CD4-positive, alpha-beta memory T cell (primary cell): ENCODE measurements around the gene HHIP. TPM values are rescaled to one million over a fixed set of nuclear protein-coding genes. Genes with fewer than 3 reads are reported as not detected.

Experiments used
- CTCF ChIA-PET: fragments of 350-600 bp; sonication (Branson Sonifier 250); formaldehyde crosslinking; loops from one replicate; lab custom pipeline; 2021; ENCODE audit warnings: inconsistent platforms; ENCODE audit not compliant: partially characterized antibody; lab: Charles Lee
- POLR2A ChIA-PET: fragments of 350-600 bp; sonication (Branson Sonifier 250); formaldehyde crosslinking; loops from one replicate; lab custom pipeline; 2021; ENCODE audit not compliant: partially characterized antibody; lab: Charles Lee
- DNase-seq, 5 donors: peaks; one replicate each; pipeline versions ENCODE4 v3.0.0 to v3.0.0-alpha.2; 2020 to 2022; ENCODE audit warnings: mixed read lengths in 1 of 5
- H3K27ac ChIP-seq: one replicate; pipeline ENCODE4 v1.7.0; 2013; ENCODE audit warnings: low read depth, low read length
- H3K27me3 ChIP-seq: 2 replicates; pipeline ENCODE4 v1.7.0; 2013; ENCODE audit warnings: mild to moderate bottlenecking, low read length, moderate library complexity; ENCODE audit not compliant: insufficient read depth
- H3K36me3 ChIP-seq: 2 replicates; pipeline ENCODE4 v1.7.0; 2013; ENCODE audit warnings: mild to moderate bottlenecking, low read length, moderate library complexity; ENCODE audit not compliant: insufficient read depth
- H3K4me1 ChIP-seq: 2 replicates; pipeline ENCODE4 v1.7.0; 2013; ENCODE audit warnings: mild to moderate bottlenecking, low read length, moderate library complexity; ENCODE audit not compliant: insufficient read depth
- H3K4me3 ChIP-seq, 2 donors: one replicate each; pipeline ENCODE4 v1.7.0; 2013; ENCODE audit warnings: low read length in 2 of 2, mild to moderate bottlenecking in 1 of 2
- H3K9me3 ChIP-seq, 2 donors: one replicate each; pipeline ENCODE4 v1.7.0; 2013; ENCODE audit warnings: low read length in 2 of 2, control low read depth in 1 of 2; ENCODE audit not compliant: control insufficient read depth in 1 of 2
- H3K27ac Mint-ChIP-seq, 7 donors: one replicate each; pipeline ENCODE4 v1.8.0; 2020 to 2021; ENCODE audit warnings: mixed read lengths in 7 of 7, mild to moderate bottlenecking in 6 of 7, inconsistent platforms in 3 of 7, moderate library complexity in 3 of 7
- H3K27me3 Mint-ChIP-seq, 2 donors: one replicate each; pipeline ENCODE4 v1.8.0; 2020 to 2021; ENCODE audit warnings: mixed read lengths in 2 of 2
- H3K36me3 Mint-ChIP-seq, 2 donors: one replicate each; pipeline ENCODE4 v1.8.0; 2020 to 2021; ENCODE audit warnings: mixed read lengths in 2 of 2, inconsistent platforms in 1 of 2, mild to moderate bottlenecking in 1 of 2
- H3K4me1 Mint-ChIP-seq, 4 donors: one replicate each; pipeline ENCODE4 v1.8.0; 2020 to 2021; ENCODE audit warnings: mixed read lengths in 4 of 4, mild to moderate bottlenecking in 1 of 4
- H3K4me3 Mint-ChIP-seq, 8 donors: one replicate each; pipeline ENCODE4 v1.8.0; 2020 to 2021; ENCODE audit warnings: mixed read lengths in 8 of 8, mild to moderate bottlenecking in 7 of 8, moderate library complexity in 6 of 8, inconsistent platforms in 3 of 8
- H3K9me3 Mint-ChIP-seq, 8 donors: one replicate each; pipeline ENCODE4 v1.8.0; 2020 to 2021; ENCODE audit warnings: mixed read lengths in 8 of 8, mild to moderate bottlenecking in 5 of 8, inconsistent platforms in 3 of 8, moderate library complexity in 1 of 8
- intact Hi-C: fragments of 100-400 bp; cut with micrococcal nuclease; formaldehyde crosslinking; loops from one replicate; pipeline ENCODE4 v1.15.1; 2023
- polyA plus RNA-seq, 2 donors: library from polyadenylated mRNA; unstranded; fragments of 300-500 nt; fragmentation: Illumina TruSeq; gene quantifications; one replicate each; pipeline ENCODE4 v1.2.3, GENCODE V29; 2021
- total RNA-seq, 2 experiments: library from RNA; stranded (reverse); gene quantifications; one replicate each; pipeline ENCODE4 v1.2.3, GENCODE V29; 2021

HHIP gene
- total and polyA plus RNA-seq, 4 experiments from 2014 or later = not detected

DNA sequence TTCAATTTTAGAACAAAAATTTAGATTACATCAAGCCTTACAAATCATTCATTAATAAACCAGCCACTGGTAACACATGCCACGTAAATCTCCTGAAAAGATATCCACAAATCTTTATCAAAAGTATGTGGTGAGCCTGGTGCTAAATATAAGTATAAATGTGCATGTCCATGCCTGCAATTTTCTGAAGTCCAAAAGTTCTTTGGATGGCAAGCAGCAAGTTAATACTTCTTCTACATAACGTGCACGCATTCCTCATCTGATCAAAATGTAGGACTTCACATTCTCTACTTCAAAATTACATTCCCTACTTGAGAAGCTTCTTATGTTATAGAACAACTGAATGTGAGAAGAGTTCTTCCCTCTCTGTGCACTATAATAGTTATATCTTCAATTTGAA, 49.8 kb downstream of the HHIP start:
- Mint-ChIP-seq H3K36me3 (no peaks in the 10 kb centered on the region), H3K9me3 (peaks cover 0 to 3% (median 0%) of the 10 kb centered on the region in 8 donors), H3K27ac (no peak overlapping the region), H3K27me3 (no peaks in the 10 kb centered on the region), H3K4me1 (no peaks in the 10 kb centered on the region), H3K4me3 (no peak overlapping the region)
- no peak for DNase-seq
- CTCF ChIA-PET = no interaction called here
- H3K9me3 ChIP-seq = no peaks in the 10 kb centered on the region
- no peaks in the 10 kb centered on the region for H3K4me1 ChIP-seq
- H3K27ac ChIP-seq = no peak overlapping the region
- H3K27me3 ChIP-seq = no peaks in the 10 kb centered on the region
- H3K4me3 ChIP-seq = no peak overlapping the region
- intact Hi-C loops = no loop called here
- no peaks in the 10 kb centered on the region for H3K36me3 ChIP-seq
- POLR2A ChIA-PET = no interaction called here

DNA sequence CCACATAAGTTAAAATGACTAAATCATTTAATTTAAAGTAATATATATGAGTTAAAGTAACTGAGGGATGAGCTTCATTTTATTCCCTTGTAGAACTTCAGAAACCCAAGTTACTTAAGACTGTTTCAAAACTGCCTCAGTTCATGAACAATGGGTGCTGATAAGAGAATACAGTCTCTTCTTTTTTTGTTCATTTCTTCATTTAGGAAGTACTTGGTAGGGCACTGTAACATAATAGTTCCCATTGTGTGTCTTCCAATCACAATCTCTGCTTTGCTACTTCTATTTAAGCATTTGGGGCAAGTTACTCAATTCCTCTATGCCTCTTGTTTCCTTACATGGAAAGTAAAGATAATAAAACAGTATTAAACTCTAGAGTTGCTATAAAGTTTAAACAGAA, 50.4 kb downstream of the HHIP start:
- Histone ChIP-seq H3K27ac (no peak overlapping the region), H3K36me3 (no peaks in the 10 kb centered on the region), H3K4me1 (no peaks in the 10 kb centered on the region), H3K4me3 (no peak overlapping the region), H3K27me3 (no peaks in the 10 kb centered on the region), H3K9me3 (no peaks in the 10 kb centered on the region)
- no peak overlapping the region for H3K27ac Mint-ChIP-seq
- no peak for DNase-seq
- H3K27me3 Mint-ChIP-seq = no peaks in the 10 kb centered on the region
- ChIA-PET CTCF (no interaction called here), POLR2A (no interaction called here)
- intact Hi-C loops = no loop called here
- no peak overlapping the region for H3K4me3 Mint-ChIP-seq
- no peaks in the 10 kb centered on the region for H3K36me3 Mint-ChIP-seq
- no peaks in the 10 kb centered on the region for H3K4me1 Mint-ChIP-seq
- peaks cover 0 to 3% (median 0%) of the 10 kb centered on the region in 8 donors for H3K9me3 Mint-ChIP-seq

DNA sequence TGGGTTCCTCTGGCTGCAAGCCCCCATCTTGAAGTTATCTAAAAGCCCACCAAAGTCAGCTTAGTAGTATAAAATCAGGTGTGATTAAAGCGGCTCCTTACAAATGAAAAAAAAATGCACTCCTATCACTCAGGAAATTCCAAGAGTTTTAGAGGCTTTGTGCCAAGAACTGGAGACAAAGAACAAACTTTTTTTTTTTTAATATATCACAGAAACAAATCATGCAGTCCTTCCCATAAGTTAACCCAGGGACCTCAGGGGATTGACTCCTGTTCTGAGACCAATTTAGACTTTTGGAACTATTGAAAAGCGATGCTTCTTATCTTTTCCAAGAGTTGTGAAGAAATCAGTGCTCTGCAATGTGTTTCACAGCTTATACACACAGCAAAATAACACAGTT, 53.6 kb downstream of the HHIP start:
- H3K4me3 ChIP-seq = no peak overlapping the region
- CTCF ChIA-PET = no interaction called here

DNA sequence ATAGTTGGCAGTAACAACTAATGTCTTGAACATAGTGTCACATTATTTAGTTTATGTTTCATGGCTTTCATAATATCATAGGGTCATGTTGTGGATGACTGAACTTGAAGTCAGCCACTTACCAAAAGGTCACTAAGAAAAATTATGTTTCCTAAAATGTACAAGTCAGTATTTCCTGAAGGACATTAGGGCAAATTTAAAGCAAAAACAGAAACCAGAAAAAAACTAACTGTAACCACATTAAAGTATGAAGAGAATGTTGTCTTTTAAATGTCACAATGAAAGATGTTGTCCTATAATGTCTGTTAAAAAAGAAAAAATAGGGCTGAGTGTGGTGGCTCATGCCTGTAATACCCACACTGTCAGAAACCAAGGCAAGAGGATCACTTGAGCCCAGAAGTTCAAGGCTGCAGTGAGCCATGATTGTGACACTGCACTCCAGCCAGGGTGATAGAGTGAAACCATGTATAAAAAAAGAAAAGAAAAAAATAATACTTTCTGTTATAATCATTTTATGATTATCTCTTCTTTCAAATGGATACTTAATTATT, 55.8 kb downstream of the HHIP start:
- H3K27ac ChIP-seq = no peak overlapping the region
- no peak for DNase-seq
- H3K9me3 Mint-ChIP-seq = peaks cover 0 to 4% (median 0%) of the 10 kb centered on the region in 8 donors
- no peaks in the 10 kb centered on the region for H3K9me3 ChIP-seq
- ChIA-PET CTCF (no interaction called here), POLR2A (no interaction called here)
- no peaks in the 10 kb centered on the region for H3K36me3 ChIP-seq
- H3K4me1 ChIP-seq = no peaks in the 10 kb centered on the region
- H3K4me3 ChIP-seq = no peak overlapping the region
- no peaks in the 10 kb centered on the region for H3K36me3 Mint-ChIP-seq
- no peaks in the 10 kb centered on the region for H3K27me3 Mint-ChIP-seq
- H3K4me1 Mint-ChIP-seq = no peaks in the 10 kb centered on the region
- H3K27ac Mint-ChIP-seq = no peak overlapping the region
- intact Hi-C loops = no loop called here
- H3K4me3 Mint-ChIP-seq = no peak overlapping the region
- H3K27me3 ChIP-seq = no peaks in the 10 kb centered on the region

More for the DNA sequence above, 53.6 kb downstream of the HHIP start:
- Histone ChIP-seq H3K4me1 (no peaks in the 10 kb centered on the region), H3K36me3 (no peaks in the 10 kb centered on the region), H3K9me3 (no peaks in the 10 kb centered on the region), H3K27me3 (no peaks in the 10 kb centered on the region), H3K27ac (no peak overlapping the region)
- no peak for DNase-seq
- Mint-ChIP-seq H3K4me1 (no peaks in the 10 kb centered on the region), H3K4me3 (no peak overlapping the region), H3K27me3 (no peaks in the 10 kb centered on the region), H3K27ac (no peak overlapping the region), H3K36me3 (no peaks in the 10 kb centered on the region), H3K9me3 (peaks cover 0 to 6% (median 0%) of the 10 kb centered on the region in 8 donors)
- POLR2A ChIA-PET = no interaction called here
- intact Hi-C loops = no loop called here

DNA sequence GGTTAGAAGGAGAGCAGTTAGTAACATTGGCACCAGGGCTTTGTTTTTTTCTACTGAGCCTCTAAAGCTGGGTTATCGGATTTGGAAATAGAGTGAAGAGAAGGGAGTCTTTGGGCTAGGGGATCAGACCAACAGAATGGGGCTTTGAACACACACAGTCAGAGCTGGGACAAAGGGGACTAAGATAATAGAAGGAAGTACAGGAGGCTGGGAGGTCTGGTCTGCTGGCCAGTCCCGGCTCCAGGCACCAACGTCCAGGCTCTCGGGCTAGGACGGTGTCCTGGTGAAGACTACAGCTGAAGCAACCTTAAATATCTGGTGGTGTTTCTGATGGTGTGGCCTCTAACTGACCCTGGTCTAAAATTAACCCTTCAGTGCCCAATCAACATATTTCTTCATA, 57.5 kb downstream of the HHIP start:
- H3K9me3 Mint-ChIP-seq = peaks cover 0 to 4% (median 0%) of the 10 kb centered on the region in 8 donors
- POLR2A ChIA-PET = no interaction called here
- CTCF ChIA-PET = no interaction called here

DNA sequence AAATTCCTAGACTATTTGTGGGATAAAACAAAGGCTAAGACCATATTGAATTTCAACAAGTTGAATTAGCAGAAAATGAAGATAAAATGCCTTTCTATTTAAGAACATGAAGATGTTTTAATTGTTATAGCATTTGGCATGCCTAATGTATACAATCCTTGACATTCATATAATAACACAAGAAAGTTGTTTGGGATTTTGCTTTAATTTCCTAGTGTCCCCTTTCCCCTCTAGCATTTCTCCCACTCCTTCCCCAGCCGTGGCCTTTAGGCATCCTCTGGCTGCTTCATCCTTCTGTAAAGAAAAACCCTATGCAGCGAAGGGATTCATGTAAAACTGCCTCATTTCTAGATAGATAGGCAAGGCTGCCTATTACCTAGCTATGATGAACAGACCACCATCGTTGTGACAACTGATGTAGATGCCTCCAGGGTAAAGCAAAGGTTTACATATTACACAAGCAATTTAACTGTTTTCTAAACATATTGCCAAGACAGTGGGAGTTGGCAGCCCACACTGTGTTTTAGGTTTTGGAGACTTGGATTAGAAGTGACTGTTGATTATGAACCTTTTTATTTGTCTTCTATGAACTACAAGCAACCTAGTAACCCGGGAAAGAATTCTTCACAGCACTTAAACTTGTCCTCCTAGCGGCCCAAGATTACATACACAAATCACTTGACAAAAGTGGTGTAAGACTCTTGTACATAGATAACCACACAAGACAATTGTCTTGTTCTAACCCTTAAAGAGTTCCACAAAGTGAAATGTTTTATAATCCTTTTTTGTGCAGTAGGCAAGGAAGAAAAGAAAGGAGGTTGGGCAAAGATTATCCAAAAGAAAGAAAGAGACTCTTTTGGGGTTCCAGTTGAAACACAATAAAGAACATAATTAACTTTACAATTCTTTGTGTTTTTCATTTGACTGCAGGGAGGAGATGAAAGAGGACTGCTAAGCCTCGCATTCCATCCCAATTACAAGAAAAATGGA, 59.9 kb downstream of the HHIP start:
- H3K27me3 ChIP-seq = no peaks in the 10 kb centered on the region
- no peaks in the 10 kb centered on the region for H3K4me1 ChIP-seq
- no peaks in the 10 kb centered on the region for H3K36me3 Mint-ChIP-seq
- H3K4me1 Mint-ChIP-seq = no peaks in the 10 kb centered on the region
- no peaks in the 10 kb centered on the region for H3K36me3 ChIP-seq
- H3K27ac Mint-ChIP-seq = no peak overlapping the region
- ChIA-PET CTCF (no interaction called here), POLR2A (no interaction called here)
- H3K4me3 ChIP-seq = no peak overlapping the region
- H3K27me3 Mint-ChIP-seq = no peaks in the 10 kb centered on the region
- no peak for DNase-seq
- intact Hi-C loops = no loop called here
- no peak overlapping the region for H3K4me3 Mint-ChIP-seq
- H3K9me3 ChIP-seq = no peaks in the 10 kb centered on the region
- H3K27ac ChIP-seq = no peak overlapping the region
- H3K9me3 Mint-ChIP-seq = peaks cover 0 to 4% (median 0%) of the 10 kb centered on the region in 8 donors

More for the DNA sequence above, 57.5 kb downstream of the HHIP start:
- H3K27ac Mint-ChIP-seq = no peak overlapping the region
- no peaks in the 10 kb centered on the region for H3K36me3 Mint-ChIP-seq
- H3K27ac ChIP-seq = no peak overlapping the region
- no peaks in the 10 kb centered on the region for H3K27me3 Mint-ChIP-seq
- no peak overlapping the region for H3K4me3 ChIP-seq
- H3K9me3 ChIP-seq = no peaks in the 10 kb centered on the region
- DNase-seq = no peak
- H3K4me3 Mint-ChIP-seq = no peak overlapping the region
- H3K27me3 ChIP-seq = no peaks in the 10 kb centered on the region
- no peaks in the 10 kb centered on the region for H3K4me1 ChIP-seq
- intact Hi-C loops = no loop called here
- H3K4me1 Mint-ChIP-seq = no peaks in the 10 kb centered on the region
- no peaks in the 10 kb centered on the region for H3K36me3 ChIP-seq

- H3K27me3 ChIP-seq = no peaks in the 10 kb centered on the region
- ChIA-PET CTCF (no interaction called here), POLR2A (no interaction called here)
- Mint-ChIP-seq H3K4me1 (no peaks in the 10 kb centered on the region), H3K27me3 (peaks cover 0 to 2% of the 10 kb centered on the region in 2 donors), H3K27ac (no peak overlapping the region), H3K36me3 (no peaks in the 10 kb centered on the region), H3K4me3 (no peak overlapping the region), H3K9me3 (peaks cover 0 to 4% (median 0%) of the 10 kb centered on the region in 8 donors)
- no peak overlapping the region for H3K4me3 ChIP-seq
- no peaks in the 10 kb centered on the region for H3K36me3 ChIP-seq
- no peak for DNase-seq
- H3K4me1 ChIP-seq = no peaks in the 10 kb centered on the region
- intact Hi-C loops = no loop called here
- H3K27ac ChIP-seq = no peak overlapping the region
- H3K9me3 ChIP-seq = no peaks in the 10 kb centered on the region
Measured at GRCh38 chr4:144709159-144709558, 63.2 kb downstream of the HHIP start.
